GM12878 (cell line): Measurements from ENCODE around the gene SOWAHC. TPM values are rescaled to one million over a fixed set of nuclear protein-coding genes. Genes with fewer than 3 reads are reported as not detected.
A peak's percentile ranks its signal among the peaks of the same experiment; 100 is the strongest.

ENCODE experiments used
- ATAC-seq: fragments of 200-7000 bp; cut with Tn5 transposase; 3 replicates; pipeline ENCODE4 v1.9.1; 2020; ENCODE audit warnings: mild to moderate bottlenecking, moderate library complexity
- BruUV-seq: library from RNA; stranded (reverse); fragments of 400-500 nt; replicated peaks from 2 replicates; lab custom pipeline; 2021; lab: Mats Ljungman, UMichigan
- CTCF ChIA-PET: fragments of 300-600 bp; sonication (Branson Sonifier 250); formaldehyde crosslinking; extraction: SDS; loops from one replicate; lab custom pipeline; 2021; ENCODE audit warnings: inconsistent platforms; lab: Yijun Ruan, JAX
- POLR2A ChIA-PET: fragments of 350-600 bp; formaldehyde crosslinking; extraction: SDS; loops from one replicate; lab custom pipeline; 2021; ENCODE audit warnings: inconsistent platforms; lab: Charles Lee
- RAD21 ChIA-PET: fragments of 300-600 bp; sonication (Branson Sonifier 250); formaldehyde crosslinking; loops from one replicate; lab custom pipeline; 2023; ENCODE audit warnings: antibody characterized with exemption; ENCODE audit not compliant: unreplicated experiment; lab: Charles Lee
- SMC1A ChIA-PET: fragments of 300-600 bp; sonication (Branson Sonifier 250); formaldehyde crosslinking; loops from one replicate; lab custom pipeline; 2023; ENCODE audit not compliant: unreplicated experiment, uncharacterized antibody; lab: Charles Lee
- DNase-seq: peaks from one replicate; pipeline ENCODE4 v3.0.0-alpha.2; 2011; ENCODE audit warnings: low read depth, low spot score
- FAIRE-seq: peaks from 3 replicates; lab custom pipeline; 2011; peaks lifted over from hg19 to GRCh38; lab: Jason Lieb, UNC
- H2AFZ ChIP-seq: 2 replicates; pipeline ENCODE4 v1.6.0; 2011; ENCODE audit warnings: low read depth, low read length, control low read depth; ENCODE audit not compliant: control insufficient read depth
- H3K27ac ChIP-seq: 2 replicates; pipeline ENCODE4 v1.5.1; 2011; ENCODE audit warnings: control low read depth; ENCODE audit not compliant: control insufficient read depth, insufficient read depth
- H3K27me3 ChIP-seq, 2 experiments: replicated peaks in 1 of 2; 2 replicates each; pipeline versions ENCODE4 v1.6.0 to v1.6.1; 2011; ENCODE audit warnings: low read length in 1 of 2; ENCODE audit not compliant: control insufficient read depth in 2 of 2, insufficient read depth in 2 of 2
- H3K36me3 ChIP-seq, 2 experiments: 2 replicates each; pipeline ENCODE4 v1.5.1; 2011; ENCODE audit warnings: low read length in 1 of 2; ENCODE audit not compliant: control insufficient read depth in 2 of 2, insufficient read depth in 2 of 2
- H3K4me1 ChIP-seq: 2 replicates; pipeline ENCODE4 v1.6.1; 2011; ENCODE audit warnings: mild to moderate bottlenecking, low read length, moderate library complexity, mixed read lengths; ENCODE audit not compliant: control insufficient read depth, insufficient read depth
- H3K4me2 ChIP-seq: 2 replicates; pipeline ENCODE4 v1.6.0; 2011; ENCODE audit warnings: control low read depth; ENCODE audit not compliant: control insufficient read depth, insufficient read depth
- H3K4me3 ChIP-seq: fragments of 200-600 bp; sonication (generic); 2 replicates; pipeline ENCODE4 v1.5.1; 2016
- H3K79me2 ChIP-seq: 2 replicates; pipeline ENCODE4 v1.6.0; 2011; ENCODE audit warnings: low read length; ENCODE audit not compliant: control insufficient read depth, insufficient read depth
- H3K9ac ChIP-seq: 2 replicates; pipeline ENCODE4 v1.8.0; 2011; ENCODE audit warnings: low read length, control low read depth, mixed read lengths; ENCODE audit not compliant: control insufficient read depth, insufficient read depth
- H3K9me3 ChIP-seq: replicated peaks from 3 replicates; pipeline ENCODE4 v1.5.1; 2011; ENCODE audit warnings: mild to moderate bottlenecking, low read length; ENCODE audit not compliant: control insufficient read depth, insufficient read depth
- H4K20me1 ChIP-seq: 2 replicates; pipeline ENCODE4 v1.6.0; 2011; ENCODE audit not compliant: control insufficient read depth, insufficient read depth
- CEBPZ ChIP-seq: fragments of 150-350 bp; IDR thresholded peaks from 2 replicates; pipeline ENCODE4 v1.6.1; 2016; ENCODE audit warnings: low read depth, low read length
- CHD2 ChIP-seq: IDR thresholded peaks from 2 replicates; pipeline ENCODE4 v1.6.1; 2011; ENCODE audit warnings: low read depth, low read length, improper control_type of control experiment, borderline replicate concordance
- CTCF ChIP-seq, 3 experiments: IDR thresholded peaks in 2 of 3; conservative IDR thresholded peaks in 1 of 3; 2 replicates each; pipeline ENCODE4 v1.5.1; 2011; ENCODE audit warnings: low read depth in 3 of 3, low read length in 3 of 3, mild to moderate bottlenecking in 3 of 3, control low read depth in 2 of 3, moderate library complexity in 2 of 3, inconsistent platforms in 1 of 3, mixed read lengths in 1 of 3; ENCODE audit not compliant: control insufficient read depth in 2 of 3, insufficient read depth in 1 of 3; ENCODE audit errors: extremely low read depth in 1 of 3
- EGR1 ChIP-seq, 2 experiments: IDR thresholded peaks; 1 replicate in 1 of 2; 2 replicates in 1 of 2; pipeline ENCODE4 v1.6.1; 2011 to 2012; ENCODE audit warnings: low read depth in 2 of 2, low read length in 2 of 2, borderline replicate concordance in 1 of 2, mild to moderate bottlenecking in 1 of 2, moderate library complexity in 1 of 2
- EP300 ChIP-seq, 2 experiments: fragments of 150-350 bp in 1 of 2; IDR thresholded peaks; 2 replicates each; pipeline ENCODE4 v1.6.1; 2011 to 2012; ENCODE audit warnings: low read depth in 2 of 2, low read length in 2 of 2, borderline replicate concordance in 1 of 2, improper control_type of control experiment in 1 of 2, inconsistent platforms in 1 of 2; ENCODE audit not compliant: control insufficient read depth in 1 of 2
- ETV6 ChIP-seq, 2 experiments: fragments of 450-650 bp in 1 of 2; IDR thresholded peaks in 1 of 2; conservative IDR thresholded peaks in 1 of 2; 2 replicates each; pipeline ENCODE4 v1.6.1; 2014; ENCODE audit warnings: antibody characterized with exemption in 1 of 2, borderline replicate concordance in 1 of 2, low read depth in 1 of 2, mild to moderate bottlenecking in 1 of 2, moderate library complexity in 1 of 2
- HSF1 ChIP-seq: fragments of 150-350 bp; IDR thresholded peaks from 2 replicates; pipeline ENCODE4 v1.6.1; 2014; ENCODE audit warnings: mild to moderate bottlenecking, low read depth, low read length
- JUNB ChIP-seq: IDR thresholded peaks from 2 replicates; pipeline ENCODE4 v1.6.1; 2016; ENCODE audit warnings: antibody characterized with exemption, mild to moderate bottlenecking
- MEF2B ChIP-seq: fragments of 450-650 bp; IDR thresholded peaks from 2 replicates; pipeline ENCODE4 v1.6.1; 2018; ENCODE audit warnings: mild to moderate bottlenecking, moderate library complexity; ENCODE audit not compliant: partially characterized antibody, poor library complexity, severe bottlenecking
- MTA2 ChIP-seq: fragments of 450-650 bp; IDR thresholded peaks from 2 replicates; pipeline ENCODE4 v1.6.1; 2016; ENCODE audit warnings: low read depth, mild to moderate bottlenecking, moderate library complexity
- NBN ChIP-seq: fragments of 450-650 bp; IDR thresholded peaks from 2 replicates; pipeline ENCODE4 v1.6.1; 2016
- NR2C1 ChIP-seq: fragments of 450-650 bp; IDR thresholded peaks from 2 replicates; pipeline ENCODE4 v1.6.1; 2017; ENCODE audit warnings: antibody characterized with exemption, mild to moderate bottlenecking, moderate library complexity
- POU2F2 ChIP-seq: IDR thresholded peaks from 3 replicates; pipeline ENCODE4 v1.6.1; 2011; ENCODE audit warnings: low read depth, mild to moderate bottlenecking, low read length, borderline replicate concordance
- RAD51 ChIP-seq: fragments of 450-650 bp; IDR thresholded peaks from 2 replicates; pipeline ENCODE4 v1.6.1; 2016; ENCODE audit warnings: moderate library complexity, mild to moderate bottlenecking, inconsistent platforms
- RUNX3 ChIP-seq: IDR thresholded peaks from 2 replicates; pipeline ENCODE4 v1.6.1; 2012; ENCODE audit warnings: low read length, inconsistent platforms
- SUPT20H ChIP-seq: IDR thresholded peaks from 2 replicates; pipeline ENCODE4 v1.6.1; 2011; ENCODE audit warnings: low read depth, mild to moderate bottlenecking, low read length, moderate library complexity, borderline replicate concordance; ENCODE audit not compliant: control insufficient read depth
- WGBS: methylation state at CpG from one replicate; pipeline ENCODE4 v1.1.6; 2016; ENCODE audit warnings: low lambda C conversion rate; ENCODE audit not compliant: insufficient replicate concordance, insufficient coverage; ENCODE audit errors: missing lambda C conversion rate; 5-methylcytosine and 5-hydroxymethylcytosine counted together
- in situ Hi-C: fragments of 300-500 bp; cut with MboI; formaldehyde crosslinking; loops from 9 replicates; pipeline ENCODE4 v1.14.3; 2018; ENCODE audit warnings: mixed read lengths
- intact Hi-C: fragments of 100-400 bp; cut with micrococcal nuclease; formaldehyde crosslinking; loops from one replicate; pipeline ENCODE4 v1.14.2; 2022; ENCODE audit not compliant: unreplicated experiment
- polyA plus RNA-seq, 11 experiments: library from polyadenylated mRNA; depleted of rRNA in 4 of 11; unstranded in 6 of 11; stranded (reverse) in 5 of 11; fragments of >200 nt; fragmentation: Nextera tagmentation in 4 of 11; fragmentation: Illumina TruSeq in 1 of 11; extraction: Ambion mirVana in 4 of 11; extraction: Trizol in 1 of 11; gene quantifications; 1 replicate in 1 of 11; 2 replicates in 10 of 11; pipeline versions ENCODE4 v1.2.1 to v1.2.3, GENCODE V29; 2011 to 2016; ENCODE audit warnings: inconsistent platforms in 2 of 11, missing spikeins in 2 of 11, low read depth in 1 of 11
- total RNA-seq, 4 experiments: library from RNA; depleted of rRNA in 3 of 4; stranded (reverse); fragments of >200 nt in 3 of 4; fragmentation: Illumina TruSeq in 1 of 4; extraction: Trizol in 1 of 4; gene quantifications; 2 replicates each; pipeline versions ENCODE4 v1.2.1 to v1.2.3, GENCODE V29; 2013 to 2021

Gene SOWAHC
- total and polyA plus RNA-seq, 10 of the 15 experiments (the other 5 are each of a cell fraction or from before 2014, with no cell fraction given) = 0.48 to 2.6 (median 1.8) TPM

GRCh38 chr2:109597283-109597682 lies 16.9 kb upstream of the SOWAHC start:
- no TSS peak for BruUV-seq
- peak; percentile 36; the same call in 1 of the 2 replicates for TF ChIP-seq MTA2
- no peak for TF ChIP-seq CEBPZ
- TF ChIP-seq CTCF (IDR thresholded peaks at IDR 0.05 in 2 of 3, conservative IDR thresholded peaks at IDR 0.05 in 1 of 3; ENCODE audit: control insufficient read depth in 2 of 3, extremely low read depth in 1 of 3, insufficient read depth in 1 of 3, low read depth in 3 of 3, low read length in 3 of 3) = no peak
- no peak for TF ChIP-seq CHD2
- 0 out of 2 replicates have a peak, but pooled peaks have one; percentile 14 for TF ChIP-seq NBN
- no peak for TF ChIP-seq JUNB
- no peak for TF ChIP-seq NR2C1
- no peak for TF ChIP-seq SUPT20H
- no peak for TF ChIP-seq ETV6 (conservative IDR thresholded peaks at IDR 0.05 in 1 of 2, IDR thresholded peaks at IDR 0.05 in 1 of 2; ENCODE audit: borderline replicate concordance in 1 of 2, low read depth in 1 of 2)
- TF ChIP-seq RUNX3 = peak; percentile 83
- TF ChIP-seq MEF2B = peak; percentile 31
- TF ChIP-seq EP300 (IDR thresholded peaks at IDR 0.05; ENCODE audit: borderline replicate concordance in 1 of 2, control insufficient read depth in 1 of 2, low read depth in 2 of 2, low read length in 2 of 2) = 0 out of 4 replicates have a peak, but pooled peaks of 1 of the 2 experiments have one; percentile 12
- TF ChIP-seq POU2F2 = peak; percentile 25; the same call in 1 of the 3 replicates
- no peak for TF ChIP-seq HSF1
- no peak for TF ChIP-seq EGR1 (IDR thresholded peaks at IDR 0.05; ENCODE audit: borderline replicate concordance in 1 of 2, low read depth in 2 of 2, low read length in 2 of 2)
- TF ChIP-seq RAD51 = peak; percentile 45; the same call in 1 of the 2 replicates

More at GRCh38 chr2:109597283-109597682, 16.9 kb upstream of the SOWAHC start:
- peak overlapping the region; percentile 0; the same call in 1 of the 2 replicates for H3K4me2 ChIP-seq
- no peak overlapping the region for H3K4me3 ChIP-seq
- peak; percentile 89 for ATAC-seq
- in situ Hi-C loops (no loop called here), intact Hi-C loops (no loop called here)
- FAIRE-seq = no peak
- ChIA-PET RAD21 (interaction anchor here (1.1 to 1.8 kb wide), 5 partner anchors 11 to 51 kb away, joined by 3 to 29 read pairs (median 4); no protein-coding TSS in a partner anchor), SMC1A (interaction anchor here (0.8 to 6.4 kb wide), 10 partner anchors 9 to 87 kb away, joined by 3 to 74 read pairs (median 5); no protein-coding TSS in a partner anchor), CTCF (interaction anchor here (1.0 to 5.1 kb wide), 6 partner anchors 11 to 66 kb away, joined by 3 to 34 read pairs (median 4); no protein-coding TSS in a partner anchor), POLR2A (interaction anchor here (0.9 to 2.2 kb wide), 3 partner anchors 10 to 15 kb away, joined by 3 to 9 read pairs (median 5); no protein-coding TSS in a partner anchor)
- no peaks in the 10 kb centered on the region; the same call in 2 of the 3 replicates for H3K9me3 ChIP-seq
- WGBS = 29% methylated on average over 3 of the region's 3 CpGs
- no peaks in the 10 kb centered on the region for H3K36me3 ChIP-seq
- no peaks in the 10 kb centered on the region for H4K20me1 ChIP-seq
- H2AFZ ChIP-seq = no peak overlapping the region
- H3K27me3 ChIP-seq = no peaks in the 10 kb centered on the region
- peaks cover 43% of the 10 kb centered on the region for H3K79me2 ChIP-seq
- peak overlapping the region; percentile 63 for H3K27ac ChIP-seq
- peak; percentile 51 for DNase-seq
- H3K9ac ChIP-seq = no peak overlapping the region
- peaks cover 13% of the 10 kb centered on the region for H3K4me1 ChIP-seq
